DMS 273 (cell line): ENCODE results near the gene ADAMTS7.
"Not testable (repeated sequence)": the region's sequence is repeated elsewhere in the genome, so short reads cannot be mapped to it uniquely, and the experiment has no call there.

ENCODE experiments used
- DNase-seq: peaks from one replicate; lab custom pipeline; 2025; ENCODE audit not compliant: unreplicated experiment; lab: John Stamatoyannopoulos, UW

The ADAMTS7 gene

DNA sequence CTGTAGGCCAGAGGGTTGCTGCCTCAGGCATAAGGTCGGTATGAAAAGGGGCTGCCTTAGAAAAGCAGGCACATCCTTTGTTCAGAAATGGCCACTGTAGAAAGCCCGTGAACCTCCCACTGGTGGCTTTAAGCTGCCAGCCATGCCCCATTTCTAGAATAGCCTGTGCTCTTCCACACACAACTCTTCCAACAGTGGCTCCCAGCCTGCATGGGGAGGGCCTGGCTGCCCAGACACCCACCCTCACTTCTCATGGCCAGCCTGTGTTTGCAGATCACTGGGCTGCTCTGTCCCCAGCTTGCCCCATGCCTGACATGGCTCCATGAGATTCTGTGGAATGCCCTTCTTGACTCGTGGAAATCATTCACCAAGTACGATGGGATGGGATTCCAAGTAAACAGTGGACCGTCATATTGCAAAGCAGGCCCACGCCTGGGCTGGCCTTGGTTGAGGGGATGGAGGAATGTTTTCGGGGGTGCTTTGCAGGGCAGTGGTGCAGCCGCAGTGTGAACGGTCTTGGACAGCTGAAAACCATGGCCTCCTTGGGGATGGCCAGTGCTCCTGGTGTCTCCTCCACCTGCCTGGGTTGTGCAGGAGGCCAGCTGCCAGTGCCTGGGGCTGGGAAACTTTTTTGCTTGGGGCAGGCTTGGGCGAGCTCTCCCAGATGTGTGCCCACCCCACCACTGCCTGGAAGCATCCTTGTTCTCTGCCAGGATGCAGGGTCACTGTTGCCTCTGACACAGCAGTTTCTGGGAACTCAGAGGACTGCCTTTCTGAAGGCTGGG, 57.3 kb downstream of the ADAMTS7 start:
- not testable (repeated sequence) for DNase-seq

DNA sequence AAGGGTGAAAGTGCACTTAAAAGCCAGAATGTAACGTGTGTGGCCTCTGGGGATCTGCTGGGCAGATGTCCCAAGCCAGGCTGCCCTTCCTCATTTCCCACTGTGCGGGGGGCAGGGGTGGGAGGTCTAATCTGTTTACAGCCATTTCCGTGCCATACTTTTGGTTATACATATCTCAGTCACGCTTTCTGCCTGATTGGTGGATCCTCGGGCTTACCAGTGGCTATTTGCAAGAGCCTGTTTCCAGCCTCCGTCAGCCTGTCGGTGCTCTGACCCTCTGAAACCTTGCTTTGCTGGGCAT, 58.0 kb downstream of the ADAMTS7 start:
- DNase-seq = not testable (repeated sequence)

GRCh38 chr15:78752492-78753358, 58.5 kb downstream of the ADAMTS7 start:
- DNase-seq = no peak

- no peak for DNase-seq
Measured at GRCh38 chr15:78751602-78751979, 59.7 kb downstream of the ADAMTS7 start.

- DNase-seq = peak; percentile 93
Measured at GRCh38 chr15:78750974-78751601, 60.2 kb downstream of the ADAMTS7 start.

- no peak for DNase-seq
Measured at GRCh38 chr15:78750566-78750965, 60.7 kb downstream of the ADAMTS7 start.

DNA sequence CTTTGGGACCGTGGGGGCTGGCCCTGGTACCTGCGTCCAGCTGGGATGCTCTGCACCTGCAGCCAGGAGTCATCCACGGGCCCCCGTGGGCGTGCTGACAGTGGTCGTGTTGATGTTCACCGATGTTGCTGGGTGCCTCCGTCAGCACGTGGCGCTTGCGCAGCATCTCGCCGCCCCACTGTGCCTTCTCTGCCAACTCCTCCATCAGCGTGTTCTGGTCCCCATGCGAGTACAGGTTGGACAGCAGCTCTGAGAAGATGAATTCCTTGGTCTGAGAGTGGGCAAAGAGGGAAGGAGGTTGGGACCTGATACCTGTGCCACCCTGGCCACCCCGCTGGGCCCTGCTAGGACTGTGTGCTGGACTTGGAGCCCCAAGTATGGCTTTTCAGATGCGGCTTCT, 61.4 kb downstream of the ADAMTS7 start:
- DNase-seq = no peak

DNA sequence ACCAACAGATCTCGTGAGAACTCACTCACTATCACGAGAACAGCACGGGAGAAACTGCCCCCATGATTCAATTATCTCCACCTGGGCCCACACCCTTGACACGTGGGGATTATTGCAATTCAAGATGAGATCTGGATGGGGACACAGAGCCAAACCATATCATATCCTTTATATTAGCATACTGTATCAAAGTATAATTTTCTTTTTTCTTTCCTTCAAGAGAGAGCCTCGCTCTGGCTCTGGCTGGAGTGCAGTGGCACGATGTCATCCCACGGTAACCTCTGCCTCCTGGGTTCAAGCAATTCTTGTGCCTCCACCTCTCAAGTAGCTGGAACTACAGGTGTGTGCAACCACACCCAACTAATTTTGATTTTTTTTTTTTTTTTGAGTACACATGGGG, 63.4 kb downstream of the ADAMTS7 start:
- DNase-seq = not testable (repeated sequence)

DNA sequence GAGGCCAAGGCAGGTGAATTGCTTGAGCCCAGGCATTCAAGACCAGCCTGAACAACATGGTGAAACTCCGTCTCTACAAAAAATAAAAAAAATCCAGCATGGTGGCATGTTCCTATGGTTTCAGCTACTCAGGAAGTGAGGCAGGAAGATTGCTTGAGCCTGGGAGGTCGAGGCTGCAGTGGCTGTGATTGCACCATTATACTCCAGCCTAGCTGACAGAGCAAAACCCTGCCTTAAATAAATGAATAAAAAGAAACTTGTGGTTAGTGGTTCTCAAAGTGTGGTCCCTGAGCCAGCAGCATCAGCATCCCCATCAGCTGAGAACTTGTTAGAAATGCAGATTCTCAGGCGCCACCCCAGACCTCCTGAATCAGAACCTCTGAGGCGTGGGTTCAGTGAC, 69.6 kb downstream of the ADAMTS7 start:
- not testable (repeated sequence) for DNase-seq

- DNase-seq = no peak
Measured at GRCh38 chr15:78740904-78741274, 70.4 kb downstream of the ADAMTS7 start.

DNA sequence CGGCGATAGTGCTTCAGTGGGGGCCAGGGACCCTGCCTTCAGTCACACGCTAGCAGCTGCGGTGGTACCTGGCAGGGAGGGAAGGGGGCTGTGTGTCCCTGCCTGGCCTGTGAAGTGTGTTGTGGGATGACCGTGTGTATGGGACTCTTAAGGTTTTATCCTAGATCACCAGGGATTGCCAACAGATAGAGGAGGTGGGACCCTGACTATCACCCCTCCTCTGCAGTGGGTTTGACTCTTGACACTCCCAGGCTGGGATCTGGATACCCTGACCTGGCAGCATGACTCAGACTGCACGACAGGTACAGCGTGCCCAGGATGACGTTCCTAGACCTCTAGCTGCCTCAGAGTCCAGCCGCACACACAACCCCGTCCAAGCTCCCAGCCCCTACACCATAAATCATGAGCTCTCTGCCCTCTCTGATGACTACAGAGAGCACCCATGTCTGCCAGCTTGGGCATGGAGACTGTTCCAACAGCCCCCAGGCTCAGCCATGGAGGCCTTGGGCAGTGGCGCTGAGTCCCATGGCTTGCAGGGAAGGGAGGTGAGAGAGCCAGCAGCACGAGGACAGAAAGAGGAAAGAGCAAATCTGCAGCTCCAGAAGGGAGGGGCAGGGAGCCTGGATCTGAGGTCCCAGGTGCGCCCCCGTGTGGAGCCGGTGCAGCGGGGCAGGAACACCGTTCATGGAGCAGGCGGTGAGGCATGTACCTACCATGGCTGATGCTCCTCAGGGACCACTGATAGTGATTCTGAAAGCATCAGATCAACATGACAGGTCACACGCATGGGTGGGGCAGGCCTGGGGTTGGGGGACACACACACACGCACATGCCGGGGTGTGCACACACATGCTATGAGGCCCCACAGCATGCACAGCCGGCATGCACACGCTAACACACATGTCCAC, 71.0 kb downstream of the ADAMTS7 start:
- DNase-seq = peak; percentile 85

- DNase-seq = no peak
Measured at GRCh38 chr15:78739206-78739605, 72.1 kb downstream of the ADAMTS7 start.

DNA sequence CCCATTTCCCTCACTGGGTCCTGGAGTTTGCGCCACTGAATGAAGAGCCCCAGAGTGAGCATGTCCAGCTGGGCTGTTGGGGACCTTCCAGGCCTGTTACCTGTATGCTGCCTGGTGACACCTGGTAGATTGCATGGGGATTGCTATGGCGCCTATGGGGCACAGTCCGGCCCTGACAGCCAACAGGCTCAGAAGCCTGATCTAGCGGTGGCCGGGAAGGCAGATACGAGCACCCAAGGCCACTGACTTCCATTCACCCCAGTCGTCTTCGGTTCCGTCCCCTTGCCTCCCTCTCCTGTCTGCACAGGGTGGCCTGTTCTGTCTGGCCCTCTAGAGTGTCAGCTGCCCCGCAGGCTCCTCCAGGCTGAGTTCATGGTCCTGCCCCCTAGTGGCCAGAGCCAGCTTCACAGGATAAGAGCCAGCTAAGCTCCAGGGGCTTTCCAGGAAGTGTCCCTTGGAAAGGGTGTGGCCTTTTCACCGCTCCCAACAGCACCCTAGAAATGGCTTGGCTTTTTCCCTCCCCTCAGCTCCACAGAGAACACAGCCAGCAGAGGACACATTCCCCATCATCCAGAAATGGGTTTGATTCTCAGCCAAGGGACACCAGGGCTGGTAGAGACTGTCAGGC, 73.2 kb downstream of the ADAMTS7 start:
- DNase-seq = peak; percentile 41

GRCh38 chr15:78737187-78737820, 74.0 kb downstream of the ADAMTS7 start:
- no peak for DNase-seq

GRCh38 chr15:78736286-78736685, 75.0 kb downstream of the ADAMTS7 start:
- DNase-seq = not testable (repeated sequence)

DNA sequence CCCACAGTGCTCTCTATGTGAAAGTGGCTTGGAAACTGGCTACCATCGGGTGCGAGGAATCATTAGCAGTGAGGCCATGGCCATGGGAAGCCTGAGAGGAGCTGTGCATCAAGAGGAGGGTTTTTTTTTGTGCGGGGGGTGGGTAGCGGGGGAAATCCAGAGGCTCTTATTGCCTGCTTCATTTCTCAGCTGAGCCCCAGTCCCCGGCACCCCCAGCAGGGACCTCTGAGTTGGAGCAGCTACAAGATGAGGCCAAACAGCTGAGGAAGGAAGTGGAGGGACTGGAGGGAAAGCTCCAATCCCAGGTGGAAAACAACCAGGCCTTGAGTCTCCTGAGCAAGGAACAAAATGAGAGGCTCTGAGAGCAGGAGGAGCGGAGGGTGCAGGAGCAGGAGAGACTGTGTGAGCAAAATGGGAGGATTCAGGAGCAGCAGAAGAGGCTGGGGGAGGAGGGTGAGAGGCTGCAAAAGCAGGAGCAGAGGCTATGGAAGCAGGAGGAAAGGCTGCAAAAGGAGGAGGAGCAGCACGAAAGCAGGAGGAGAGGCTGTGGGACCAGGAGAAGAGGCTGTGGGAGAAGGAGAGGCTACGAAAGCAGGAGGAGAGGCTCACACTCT, 76.7 kb downstream of the ADAMTS7 start:
- DNase-seq = no peak

DNA sequence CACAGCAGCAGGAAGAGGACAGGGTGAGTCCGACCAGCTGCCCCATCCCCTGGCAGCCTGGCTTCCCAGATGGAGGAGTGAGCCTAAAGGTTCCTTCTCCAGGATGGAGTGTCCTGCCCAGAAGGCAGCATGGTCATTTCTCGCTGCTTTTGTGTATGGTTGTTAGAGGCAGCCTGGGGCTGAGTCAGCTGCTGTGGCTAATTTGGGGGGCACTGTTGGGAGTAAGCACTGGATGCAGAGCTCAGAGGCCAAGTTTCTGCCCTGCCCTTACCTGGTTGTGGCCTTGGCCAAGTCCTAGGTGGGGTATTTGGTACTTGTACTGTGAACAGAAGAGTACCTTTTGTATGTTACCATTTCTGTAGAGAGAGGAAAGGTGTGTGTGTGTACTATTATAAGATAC, 78.6 kb downstream of the ADAMTS7 start:
- no peak for DNase-seq

DNA sequence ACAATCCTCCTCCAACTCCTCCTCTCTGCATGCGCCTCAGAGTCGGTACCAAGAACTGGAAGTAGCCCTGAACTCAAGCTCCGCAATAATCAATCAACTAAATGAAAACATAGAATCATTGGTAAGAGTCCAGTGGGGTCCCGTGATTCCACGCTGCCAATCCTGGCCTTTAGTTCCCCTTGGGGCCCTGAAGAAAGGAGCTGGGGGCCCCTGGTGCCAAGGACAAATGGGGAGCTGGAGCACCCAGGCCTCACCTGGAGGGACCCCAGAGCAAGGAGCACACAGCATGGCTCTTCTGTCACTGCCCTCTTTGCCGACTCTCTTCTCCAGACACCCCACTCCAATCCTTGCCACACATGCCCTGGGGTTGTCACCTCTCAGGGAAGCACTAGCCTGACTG, 80.3 kb downstream of the ADAMTS7 start:
- DNase-seq = no peak

DNA sequence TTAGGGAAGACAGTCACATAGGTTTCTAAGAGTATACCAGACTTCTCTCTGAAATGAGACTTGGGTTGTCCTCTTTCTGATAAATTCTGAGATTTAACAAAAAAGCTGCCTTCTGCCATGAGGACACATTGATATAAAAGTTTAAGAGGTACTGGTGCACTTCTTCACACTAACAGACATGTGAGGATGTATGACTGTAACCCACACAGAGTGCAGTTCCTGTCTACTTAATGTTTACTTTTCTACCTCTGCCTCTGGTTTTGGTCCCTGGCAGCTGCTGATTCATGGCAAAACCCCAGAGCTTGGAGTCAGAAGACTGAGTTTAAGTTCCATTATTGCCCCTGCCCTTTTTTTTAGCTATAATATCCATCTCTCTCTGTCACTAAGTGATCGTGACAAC, 82.8 kb downstream of the ADAMTS7 start:
- not testable (repeated sequence) for DNase-seq

DNA sequence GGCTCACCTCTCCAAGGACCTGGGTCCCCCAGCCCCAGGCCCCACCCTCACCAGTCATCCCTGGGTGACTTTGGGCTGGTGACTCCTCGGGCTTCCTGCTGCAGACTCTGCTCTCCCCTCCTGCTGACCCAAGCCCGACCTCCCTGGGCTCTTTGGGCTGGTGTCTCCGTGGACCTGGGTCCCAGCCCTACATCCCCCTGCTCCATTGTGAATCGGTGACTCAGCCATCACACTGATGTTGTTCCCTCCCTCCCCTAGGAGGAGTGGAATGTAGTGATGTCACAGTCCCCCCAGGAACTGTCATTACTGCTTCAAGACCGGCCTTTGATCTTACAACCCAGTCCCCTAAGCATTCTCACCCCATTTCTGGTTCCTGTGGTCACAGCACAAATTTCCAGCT, 83.7 kb downstream of the ADAMTS7 start:
- no peak for DNase-seq
